K562 (cell line): ENCODE measurements around the gene GPN3. TPM values are rescaled to one million over a fixed set of nuclear protein-coding genes. Genes with fewer than 3 reads are reported as not detected.

Experiments used
- ATF2 ChIP-seq: sonication (generic); formaldehyde crosslinking; IDR thresholded peaks from 2 replicates; pipeline ENCODE4 v1.8.1; 2022; ENCODE audit warnings: missing genetic modification reagents
- BMI1 ChIP-seq: fragments of 150-350 bp; IDR thresholded peaks from 2 replicates; pipeline ENCODE4 v1.6.1; 2014; ENCODE audit warnings: low read length
- E2F5 ChIP-seq: sonication (generic); formaldehyde crosslinking; IDR thresholded peaks from 2 replicates; pipeline ENCODE4 v1.8.0; 2022; ENCODE audit warnings: mild to moderate bottlenecking, missing genetic modification reagents
- FOXM1 ChIP-seq, 2 experiments: fragments of 450-650 bp in 1 of 2; sonication (generic) in 1 of 2; formaldehyde crosslinking in 1 of 2; IDR thresholded peaks; 2 replicates each; pipeline versions ENCODE4 v1.6.1 to v1.9.0; 2017 to 2022; ENCODE audit warnings: low read depth in 2 of 2, mild to moderate bottlenecking in 2 of 2, missing genetic modification reagents in 1 of 2, moderate library complexity in 1 of 2
- KDM1A ChIP-seq, 2 experiments: fragments of 450-650 bp; IDR thresholded peaks; 2 replicates each; pipeline ENCODE4 v1.6.1; 2016; ENCODE audit warnings: mild to moderate bottlenecking in 2 of 2
- MAFG ChIP-seq: fragments of 450-650 bp; conservative IDR thresholded peaks from 2 replicates; pipeline ENCODE4 v1.6.1; 2016; ENCODE audit warnings: missing genetic modification characterization, missing compliant biosample characterization
- RFX7 ChIP-seq: fragments of 250-450 bp; sonication (Bioruptor Pico); IDR thresholded peaks from 2 replicates; pipeline ENCODE4 v1.5.1; 2021; ENCODE audit warnings: mild to moderate bottlenecking
- RREB1 ChIP-seq: fragments of 250-450 bp; sonication (Bioruptor Pico); IDR thresholded peaks from 2 replicates; pipeline ENCODE4 v1.4.0; 2020
- ZNF175 ChIP-seq: fragments of 200-800 bp; sonication (Bioruptor generic); IDR thresholded peaks from 2 replicates; pipeline ENCODE4 v1.6.1; 2016; ENCODE audit warnings: low read depth, mild to moderate bottlenecking, missing genetic modification characterization, missing compliant biosample characterization
- ZNF24 ChIP-seq: fragments of 450-650 bp; IDR thresholded peaks from 2 replicates; pipeline ENCODE4 v1.6.1; 2016
- ZNF280B ChIP-seq: fragments of 250-450 bp; sonication (Bioruptor Pico); IDR thresholded peaks from 2 replicates; pipeline ENCODE4 v1.5.1; 2021; ENCODE audit warnings: mild to moderate bottlenecking
- ZNF316 ChIP-seq: fragments of 450-650 bp; IDR thresholded peaks from 2 replicates; pipeline ENCODE4 v1.6.1; 2016
- ZNF639 ChIP-seq, 2 experiments: fragments of 200-800 bp in 1 of 2; sonication (Bioruptor generic) in 1 of 2; sonication (generic) in 1 of 2; formaldehyde crosslinking in 1 of 2; IDR thresholded peaks in 1 of 2; conservative IDR thresholded peaks in 1 of 2; 2 replicates each; pipeline versions ENCODE4 v1.5.0 to v1.6.1; 2016 to 2020; ENCODE audit warnings: missing compliant biosample characterization in 1 of 2, missing genetic modification characterization in 1 of 2, missing genetic modification reagents in 1 of 2
- polyA plus RNA-seq, 8 experiments: library from polyadenylated mRNA; depleted of rRNA in 4 of 8; stranded (reverse) in 5 of 8; unstranded in 3 of 8; fragments of >200 nt; fragmentation: Nextera tagmentation in 2 of 8; fragmentation: Illumina TruSeq in 1 of 8; extraction: Ambion mirVana in 2 of 8; extraction: Trizol in 1 of 8; gene quantifications; 2 replicates each; pipeline versions ENCODE4 v1.2.1 to v1.2.3, GENCODE V29; 2011 to 2014; ENCODE audit warnings: inconsistent platforms in 1 of 8, missing spikeins in 1 of 8
- total RNA-seq, 7 experiments: library from RNA; depleted of rRNA in 6 of 7; stranded (reverse); fragments of >200 nt in 6 of 7; fragmentation: Illumina TruSeq in 2 of 7; extraction: Trizol in 2 of 7; gene quantifications; 2 replicates each; pipeline versions ENCODE4 v1.2.1 to v1.2.3, GENCODE V29; 2011 to 2021; ENCODE audit warnings: low replicate concordance in 1 of 7

GPN3 gene
- total and polyA plus RNA-seq, 9 of the 15 experiments (the other 6 are each of a cell fraction or from before 2014, with no cell fraction given) = 35.8 to 123 (median 64.2) TPM

GRCh38 chr12:110436231-110436630 is 31.8 kb downstream of the GPN3 start (continued):
- TF ChIP-seq RREB1 (no peak), ATF2 (CRISPR knock-in tag) (no peak), ZNF175 (CRISPR knock-in tag) (no peak), E2F5 (no peak), ZNF280B (CRISPR knock-in tag) (no peak), KDM1A (IDR thresholded peaks at IDR 0.05) (peak in 1 of 2 experiments; percentile 41; a peak in 1 of 4 replicates), ZNF639 (CRISPR knock-in tag; conservative IDR thresholded peaks at IDR 0.05 in 1 of 2, IDR thresholded peaks at IDR 0.05 in 1 of 2) (no peak), RFX7 (no peak), ZNF316 (0 out of 2 replicates have a peak, but pooled peaks have one; percentile 10), ZNF24 (no peak), FOXM1 (IDR thresholded peaks at IDR 0.05; ENCODE audit: low read depth) (no peak), FOXM1 (CRISPR knock-in tag; IDR thresholded peaks at IDR 0.05; ENCODE audit: low read depth) (no peak), BMI1 (no peak), MAFG (tag) (0 out of 2 replicates have a peak, but pooled peaks have one; percentile 31)
